Testis (tissue), 3 donors: ENCODE data around the gene MAEA. TPM values are rescaled to one million over a fixed set of nuclear protein-coding genes. Genes with fewer than 3 reads are reported as not detected.
"Not testable (repeated sequence)": the region's sequence is repeated elsewhere in the genome, so short reads cannot be mapped to it uniquely, and the experiment has no call there.

Source experiments
- DNase-seq: peaks from one replicate; pipeline ENCODE4 v3.0.0-alpha.2; 2019
- H3K27ac ChIP-seq, 2 donors: fragments of 200-600 bp; sonication (generic); one replicate each; pipeline ENCODE4 v1.5.1; 2019
- H3K27me3 ChIP-seq: fragments of 200-600 bp; sonication (generic); one replicate; pipeline ENCODE4 v1.5.1; 2019
- H3K36me3 ChIP-seq: fragments of 200-600 bp; sonication (generic); one replicate; pipeline ENCODE4 v1.5.1; 2017; ENCODE audit warnings: low read depth; ENCODE audit errors: missing control alignments
- H3K4me1 ChIP-seq: fragments of 200-600 bp; sonication (generic); one replicate; pipeline ENCODE4 v1.5.1; 2019
- H3K4me3 ChIP-seq, 2 donors: fragments of 200-600 bp; sonication (generic); one replicate each; pipeline ENCODE4 v1.5.1; 2017 to 2019
- H3K9me3 ChIP-seq: fragments of 200-600 bp; sonication (generic); one replicate; pipeline ENCODE4 v1.5.1; 2017
- POLR2A ChIP-seq: fragments of 450-650 bp; IDR thresholded peaks from one replicate; pipeline ENCODE4 v1.6.1; 2017; ENCODE audit warnings: antibody characterized with exemption, mild to moderate bottlenecking, moderate library complexity
- WGBS, 2 donors: methylation state at CpG; one replicate each; pipeline ENCODE4 v1.1.5; 2018; 5-methylcytosine and 5-hydroxymethylcytosine counted together
- intact Hi-C: fragments of 100-400 bp; cut with DNase I; formaldehyde crosslinking; loops from one replicate; pipeline ENCODE4 v1.15.1; 2023; ENCODE audit warnings: low total_unique reads
- polyA plus RNA-seq: library from polyadenylated mRNA; stranded (reverse); fragments of 350-450 nt; fragmentation: Illumina TruSeq; extraction: RNeasy Lipid Tissue Mini Kit (QIAGEN cat#74804); gene quantifications from one replicate; pipeline ENCODE4 v1.2.3, GENCODE V29; 2014; ENCODE audit warnings: low read depth, low replicate concordance; ENCODE audit not compliant: insufficient read depth
- total RNA-seq, 2 donors: library from RNA; depleted of rRNA; stranded (reverse); fragments of >200 nt; gene quantifications; one replicate each; pipeline ENCODE4 v1.2.3, GENCODE V29; 2016
- TF ChIP-seq, protein P1 (sequence below), 3 experiments: fragments of 450-650 bp in 2 of 3; fragments of 200-600 bp in 1 of 3; sonication (generic) in 1 of 3; IDR thresholded peaks; one replicate each; pipeline ENCODE4 v1.5.1; 2016 to 2019; ENCODE audit warnings: antibody characterized with exemption in 3 of 3, mild to moderate bottlenecking in 2 of 3, moderate library complexity in 1 of 3

MAEA gene
- total and polyA plus RNA-seq, 3 donors from 2014 or later: 71.2 to 129 (median 94.2) TPM

DNA sequence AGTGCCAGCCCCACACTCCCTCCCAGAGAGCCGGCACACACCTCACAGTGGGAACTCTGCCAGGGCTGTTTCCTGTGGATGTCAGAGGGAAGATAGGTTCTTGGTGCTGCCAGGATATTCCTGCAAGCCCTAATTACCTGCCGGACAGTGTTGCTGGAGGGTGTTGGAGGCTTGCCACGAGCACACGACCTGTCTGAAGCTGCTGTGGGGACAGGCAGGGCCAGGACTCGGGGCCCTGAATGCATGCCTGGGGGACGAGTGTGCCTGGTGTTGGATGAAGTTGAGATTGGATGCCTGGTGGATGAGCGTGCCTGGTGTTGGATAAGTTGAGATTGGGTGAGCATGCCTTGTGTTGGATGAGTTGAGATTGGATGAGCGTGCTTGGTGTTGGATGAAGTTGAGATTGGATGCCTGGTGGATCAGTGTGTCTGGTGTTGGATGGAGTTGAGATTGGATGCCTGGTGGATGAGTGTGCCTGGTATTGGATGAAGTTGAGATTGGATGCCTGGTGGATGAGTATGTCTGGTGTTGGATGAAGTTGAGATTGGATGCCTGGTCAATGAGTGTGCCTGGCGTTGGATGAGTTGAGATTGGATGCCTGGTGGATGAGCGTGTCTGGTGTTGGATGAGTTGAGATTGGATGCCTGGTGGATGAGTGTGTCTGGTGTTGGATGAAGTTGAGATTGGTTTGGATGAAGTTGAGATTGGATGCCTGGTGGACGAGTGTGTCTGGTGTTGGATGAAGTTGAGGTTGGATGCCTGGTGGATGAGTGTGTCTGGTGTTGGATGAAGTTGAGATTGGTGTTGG is 34.1 kb downstream of the MAEA start:
- intact Hi-C loops: no loop called here
- Histone ChIP-seq H3K4me3 (no peak overlapping the region), H3K27me3 (no peaks in the 10 kb centered on the region), H3K4me1 (no peaks in the 10 kb centered on the region), H3K36me3 (no peaks in the 10 kb centered on the region), H3K9me3 (no peaks in the 10 kb centered on the region), H3K27ac (no peak overlapping the region)
- TF ChIP-seq, protein P1, sequence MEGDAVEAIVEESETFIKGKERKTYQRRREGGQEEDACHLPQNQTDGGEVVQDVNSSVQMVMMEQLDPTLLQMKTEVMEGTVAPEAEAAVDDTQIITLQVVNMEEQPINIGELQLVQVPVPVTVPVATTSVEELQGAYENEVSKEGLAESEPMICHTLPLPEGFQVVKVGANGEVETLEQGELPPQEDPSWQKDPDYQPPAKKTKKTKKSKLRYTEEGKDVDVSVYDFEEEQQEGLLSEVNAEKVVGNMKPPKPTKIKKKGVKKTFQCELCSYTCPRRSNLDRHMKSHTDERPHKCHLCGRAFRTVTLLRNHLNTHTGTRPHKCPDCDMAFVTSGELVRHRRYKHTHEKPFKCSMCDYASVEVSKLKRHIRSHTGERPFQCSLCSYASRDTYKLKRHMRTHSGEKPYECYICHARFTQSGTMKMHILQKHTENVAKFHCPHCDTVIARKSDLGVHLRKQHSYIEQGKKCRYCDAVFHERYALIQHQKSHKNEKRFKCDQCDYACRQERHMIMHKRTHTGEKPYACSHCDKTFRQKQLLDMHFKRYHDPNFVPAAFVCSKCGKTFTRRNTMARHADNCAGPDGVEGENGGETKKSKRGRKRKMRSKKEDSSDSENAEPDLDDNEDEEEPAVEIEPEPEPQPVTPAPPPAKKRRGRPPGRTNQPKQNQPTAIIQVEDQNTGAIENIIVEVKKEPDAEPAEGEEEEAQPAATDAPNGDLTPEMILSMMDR (IDR thresholded peaks at IDR 0.05): no peak
- no peak for TF ChIP-seq POLR2A
- 94 to 96% methylated on average over 11 of the region's 11 CpGs for WGBS, 2 donors
- no peak for DNase-seq

DNA sequence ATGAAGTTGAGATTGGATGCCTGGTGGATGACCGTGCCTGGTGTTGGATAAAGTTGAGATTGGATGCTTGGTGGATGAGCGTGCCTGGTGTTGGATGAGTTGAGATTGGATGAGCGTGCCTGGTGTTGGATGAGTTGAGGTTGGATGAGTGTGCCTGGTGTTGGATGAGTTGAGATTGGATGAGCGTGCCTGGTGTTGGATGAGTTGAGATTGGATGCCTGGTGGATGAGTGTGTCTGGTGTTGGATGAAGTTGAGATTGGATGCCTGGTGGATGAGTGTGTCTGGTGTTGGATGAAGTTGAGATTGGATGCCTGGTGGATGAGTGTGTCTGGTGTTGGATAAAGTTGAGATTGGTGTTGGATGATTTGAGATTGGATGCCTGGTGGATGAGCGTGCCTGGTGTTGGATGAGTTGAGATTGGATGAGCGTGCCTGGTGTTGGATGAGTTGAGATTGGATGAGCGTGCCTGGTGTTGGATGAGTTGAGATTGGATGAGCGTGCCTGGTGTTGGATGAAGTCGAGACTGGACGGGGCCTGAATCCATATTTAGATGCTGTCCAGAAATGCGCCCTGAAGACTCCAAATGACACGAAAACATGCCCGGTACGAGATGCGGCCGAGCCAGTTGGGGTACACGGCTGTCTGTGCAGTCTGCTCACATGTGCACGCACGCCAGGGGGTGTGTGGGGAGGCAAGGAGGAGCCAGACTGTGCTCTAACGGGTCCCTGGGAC is 34.9 kb downstream of the MAEA start:
- H3K36me3 ChIP-seq, intact Hi-C loops, H3K9me3 ChIP-seq, H3K4me1 ChIP-seq, DNase-seq, H3K27me3 ChIP-seq, H3K4me3 ChIP-seq, H3K27ac ChIP-seq: not testable (repeated sequence)
- WGBS, 2 donors: 90 to 95% methylated on average over 20 of the region's 20 CpGs

DNA sequence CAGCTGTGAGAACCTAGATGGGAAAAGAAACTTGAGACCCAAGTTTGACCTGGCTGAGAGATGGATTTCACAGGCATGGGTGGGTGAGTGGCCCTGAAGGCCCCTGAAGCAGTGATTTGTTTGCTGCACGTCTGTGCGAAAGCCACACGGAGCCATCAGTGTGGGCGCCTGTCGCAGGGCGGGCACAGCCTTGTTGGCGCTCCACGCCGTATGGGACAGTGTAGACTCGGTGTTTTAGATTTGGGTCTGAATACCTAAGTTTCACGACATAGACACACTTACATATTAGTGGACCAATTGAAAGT is 35.4 kb downstream of the MAEA start:
- Histone ChIP-seq H3K27me3 (no peaks in the 10 kb centered on the region), H3K9me3 (no peaks in the 10 kb centered on the region), H3K27ac (no peak overlapping the region), H3K36me3 (no peaks in the 10 kb centered on the region), H3K4me3 (no peak overlapping the region), H3K4me1 (no peaks in the 10 kb centered on the region)
- intact Hi-C loops: no loop called here
- WGBS, 2 donors: 95% methylated on average over 11 of the region's 11 CpGs
- TF ChIP-seq, protein P1 (IDR thresholded peaks at IDR 0.05): no peak
- no peak for DNase-seq

DNA sequence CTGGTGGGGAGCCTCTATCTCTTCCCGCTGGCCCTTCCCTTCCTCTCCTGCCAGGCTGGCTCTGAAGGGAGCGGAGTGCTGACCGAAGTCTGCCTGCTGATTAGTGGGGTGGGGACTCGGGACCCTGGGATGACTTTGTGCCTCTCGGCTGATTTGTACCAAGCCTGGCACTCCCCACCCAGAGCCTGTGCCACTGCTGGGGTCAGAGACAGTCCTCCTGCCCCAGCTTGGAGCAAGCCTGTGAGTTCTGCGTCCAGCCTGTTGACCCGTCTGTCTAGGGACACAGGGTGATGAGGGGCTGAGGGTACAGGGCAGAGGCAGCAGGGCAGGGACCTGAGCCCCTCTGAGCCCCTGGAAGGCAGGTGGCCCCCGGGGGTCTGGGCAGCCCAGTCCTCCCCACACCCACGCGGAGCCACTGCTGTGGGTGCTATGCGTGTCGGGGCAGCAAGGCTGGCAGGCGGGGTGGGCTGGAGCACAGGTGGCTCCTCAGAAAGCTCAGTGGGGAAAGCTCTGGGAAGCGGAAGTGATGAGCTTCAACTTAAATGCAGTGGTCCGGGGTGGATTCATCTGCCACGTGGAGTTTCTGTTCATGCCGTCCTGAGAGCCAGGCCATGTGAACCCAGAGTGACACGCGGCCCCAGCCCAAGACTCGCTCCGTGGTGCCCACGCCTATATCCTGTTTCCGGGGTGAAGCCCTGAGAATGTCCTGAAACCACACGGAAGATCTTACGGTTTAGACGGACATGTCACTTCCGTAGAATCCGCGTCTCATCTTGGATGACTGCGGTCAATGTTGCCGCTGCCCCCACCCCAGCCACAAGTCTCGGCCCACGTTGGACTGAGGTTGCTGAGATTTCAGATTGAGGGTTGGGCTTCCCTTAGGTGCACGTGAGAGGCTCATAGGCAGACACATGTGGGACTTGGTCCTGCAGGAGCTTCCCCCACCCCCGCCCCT is 36.3 kb downstream of the MAEA start:
- H3K36me3 ChIP-seq: no peaks in the 10 kb centered on the region
- WGBS, 2 donors: 93 to 94% methylated on average over 24 to 31 of the region's 35 CpGs
- intact Hi-C loops: no loop called here
- TF ChIP-seq POLR2A: no peak
- TF ChIP-seq, protein P1 (IDR thresholded peaks at IDR 0.05): no peak
- H3K27ac ChIP-seq: no peak overlapping the region
- H3K4me3 ChIP-seq: no peak overlapping the region
- H3K4me1 ChIP-seq: no peaks in the 10 kb centered on the region
- no peak for DNase-seq
- H3K9me3 ChIP-seq: no peaks in the 10 kb centered on the region
- H3K27me3 ChIP-seq: no peaks in the 10 kb centered on the region
